ENCODE results near the gene GCKR.

Gene GCKR

DNA sequence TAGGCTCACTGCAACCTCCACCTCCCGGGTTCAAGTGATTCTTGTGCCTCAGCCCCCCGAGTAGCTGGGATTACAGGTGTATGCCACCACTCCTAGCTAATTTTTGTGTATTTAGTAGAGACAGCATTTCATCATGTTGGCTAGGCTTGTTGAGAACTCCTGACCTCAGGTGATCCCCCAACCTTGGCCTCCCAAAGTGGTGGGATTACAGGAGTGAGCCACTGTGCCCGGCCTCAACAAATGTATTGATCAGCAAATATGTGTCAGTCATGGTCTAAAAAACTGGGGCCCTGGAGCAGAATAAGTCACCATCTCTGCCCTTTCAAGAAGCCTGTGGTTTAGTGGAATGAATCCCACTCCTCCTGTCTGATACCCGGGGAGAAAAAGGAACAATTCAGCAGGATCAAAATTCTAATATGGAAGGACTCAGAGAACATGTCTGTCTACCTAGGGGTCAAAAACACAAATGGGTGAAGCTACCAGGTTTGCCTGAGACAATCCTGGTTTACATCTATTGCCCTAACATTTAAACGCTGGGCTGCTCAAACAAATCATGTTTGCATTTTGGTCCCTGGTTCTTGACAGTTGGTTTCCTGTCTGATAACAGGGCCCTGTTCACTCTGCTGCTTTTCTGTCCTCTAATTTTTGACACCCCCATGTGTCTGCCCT, 21.6 kb downstream of the GCKR start:
- no peak overlapping the region for H3K27ac Mint-ChIP-seq
- no peaks in the 10 kb centered on the region for H3K4me1 Mint-ChIP-seq
- H3K27me3 Mint-ChIP-seq (ENCODE audit: low read depth, poor library complexity), result peaks cover 41% of the 10 kb centered on the region
- no peak overlapping the region for H3K4me3 Mint-ChIP-seq
- TF ChIP-seq, protein P1, sequence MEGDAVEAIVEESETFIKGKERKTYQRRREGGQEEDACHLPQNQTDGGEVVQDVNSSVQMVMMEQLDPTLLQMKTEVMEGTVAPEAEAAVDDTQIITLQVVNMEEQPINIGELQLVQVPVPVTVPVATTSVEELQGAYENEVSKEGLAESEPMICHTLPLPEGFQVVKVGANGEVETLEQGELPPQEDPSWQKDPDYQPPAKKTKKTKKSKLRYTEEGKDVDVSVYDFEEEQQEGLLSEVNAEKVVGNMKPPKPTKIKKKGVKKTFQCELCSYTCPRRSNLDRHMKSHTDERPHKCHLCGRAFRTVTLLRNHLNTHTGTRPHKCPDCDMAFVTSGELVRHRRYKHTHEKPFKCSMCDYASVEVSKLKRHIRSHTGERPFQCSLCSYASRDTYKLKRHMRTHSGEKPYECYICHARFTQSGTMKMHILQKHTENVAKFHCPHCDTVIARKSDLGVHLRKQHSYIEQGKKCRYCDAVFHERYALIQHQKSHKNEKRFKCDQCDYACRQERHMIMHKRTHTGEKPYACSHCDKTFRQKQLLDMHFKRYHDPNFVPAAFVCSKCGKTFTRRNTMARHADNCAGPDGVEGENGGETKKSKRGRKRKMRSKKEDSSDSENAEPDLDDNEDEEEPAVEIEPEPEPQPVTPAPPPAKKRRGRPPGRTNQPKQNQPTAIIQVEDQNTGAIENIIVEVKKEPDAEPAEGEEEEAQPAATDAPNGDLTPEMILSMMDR (IDR thresholded peaks at IDR 0.05), result no peak
- no peaks in the 10 kb centered on the region for H3K36me3 Mint-ChIP-seq (ENCODE audit: low read depth)
- no peak for DNase-seq
- H3K9me3 Mint-ChIP-seq, result no peaks in the 10 kb centered on the region

DNA sequence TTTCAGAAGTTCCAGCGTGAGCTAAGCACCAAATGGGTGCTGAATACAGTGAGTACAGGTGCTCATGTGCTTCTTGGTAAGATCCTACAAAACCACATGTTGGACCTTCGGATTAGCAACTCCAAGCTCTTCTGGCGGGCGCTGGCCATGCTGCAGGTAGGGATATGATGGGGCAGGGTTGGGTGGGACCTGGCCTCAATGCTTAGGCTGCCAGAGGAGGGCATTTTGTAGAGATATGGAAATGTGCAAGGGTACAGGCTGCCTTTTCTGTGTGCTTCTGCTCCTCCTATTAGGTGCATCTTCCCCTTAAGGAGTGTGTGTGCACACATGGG, 22.1 kb downstream of the GCKR start:
- Mint-ChIP-seq H3K27me3 (ENCODE audit: low read depth, poor library complexity) (peaks cover 36% of the 10 kb centered on the region), H3K36me3 (ENCODE audit: low read depth) (no peaks in the 10 kb centered on the region), H3K4me3 (no peak overlapping the region)

DNA sequence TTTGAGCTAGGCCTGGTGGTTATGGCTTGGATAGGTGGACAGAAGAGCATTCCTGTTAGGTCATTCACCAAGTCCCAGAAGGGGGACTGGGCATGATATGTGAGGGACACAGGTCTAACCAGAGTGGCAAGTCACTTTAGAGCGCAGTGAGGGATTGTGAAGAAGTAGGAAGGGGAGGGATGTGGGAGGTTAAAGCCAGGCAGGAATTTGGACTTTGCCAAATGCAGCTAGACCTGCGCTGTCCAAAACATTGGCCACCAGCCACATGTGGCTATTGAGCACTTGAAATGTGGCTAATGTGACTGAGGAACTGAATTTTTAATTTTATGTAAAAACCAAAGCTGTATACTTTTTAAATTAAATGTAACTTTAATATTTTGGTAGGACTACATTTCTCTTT, 23.7 kb downstream of the GCKR start:
- peaks cover 36% of the 10 kb centered on the region for H3K27me3 Mint-ChIP-seq (ENCODE audit: low read depth, poor library complexity)
- H3K9me3 Mint-ChIP-seq, result no peaks in the 10 kb centered on the region
- no peaks in the 10 kb centered on the region for H3K4me1 Mint-ChIP-seq
- no peak for DNase-seq
- H3K4me3 Mint-ChIP-seq, result no peak overlapping the region
- H3K36me3 Mint-ChIP-seq (ENCODE audit: low read depth), result no peaks in the 10 kb centered on the region
- no peak overlapping the region for H3K27ac Mint-ChIP-seq
- TF ChIP-seq, protein P1 (IDR thresholded peaks at IDR 0.05), result no peak

More for the DNA sequence above, 22.1 kb downstream of the GCKR start:
- TF ChIP-seq, protein P1 (IDR thresholded peaks at IDR 0.05), result no peak
- no peaks in the 10 kb centered on the region for H3K4me1 Mint-ChIP-seq
- no peak for DNase-seq
- H3K27ac Mint-ChIP-seq, result no peak overlapping the region
- no peaks in the 10 kb centered on the region for H3K9me3 Mint-ChIP-seq

DNA sequence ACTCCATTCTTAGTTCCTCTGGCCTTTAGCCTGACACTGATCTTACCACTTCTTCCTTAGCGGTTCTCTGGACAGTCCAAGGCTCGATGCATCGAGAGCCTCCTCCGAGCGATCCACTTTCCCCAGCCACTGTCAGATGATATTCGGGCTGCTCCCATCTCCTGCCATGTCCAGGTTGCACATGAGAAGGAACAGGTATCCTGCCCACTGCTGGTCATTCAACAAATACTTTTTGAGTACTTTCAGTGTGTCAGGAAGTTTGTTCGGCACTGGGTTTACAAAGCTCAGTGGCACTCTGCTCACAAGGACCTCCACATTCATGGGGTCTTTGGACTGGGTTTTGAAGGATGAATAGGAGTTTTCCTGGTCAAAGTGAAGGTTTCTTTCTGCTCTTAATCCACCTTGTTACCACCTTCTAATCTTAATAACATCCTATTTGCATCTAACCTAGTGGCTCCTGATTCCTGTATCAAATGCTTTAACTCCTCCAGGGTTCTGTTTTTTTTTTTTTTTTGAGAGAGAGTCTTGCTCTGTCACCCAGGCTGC, 25.8 kb downstream of the GCKR start:
- H3K27me3 Mint-ChIP-seq (ENCODE audit: low read depth, poor library complexity), result peaks cover 34% of the 10 kb centered on the region
- no peak for DNase-seq
- no peaks in the 10 kb centered on the region for H3K36me3 Mint-ChIP-seq (ENCODE audit: low read depth)
- no peaks in the 10 kb centered on the region for H3K9me3 Mint-ChIP-seq
- no peak overlapping the region for H3K27ac Mint-ChIP-seq
- no peaks in the 10 kb centered on the region for H3K4me1 Mint-ChIP-seq
- H3K4me3 Mint-ChIP-seq, result no peak overlapping the region
- TF ChIP-seq, protein P1 (IDR thresholded peaks at IDR 0.05), result no peak

DNA sequence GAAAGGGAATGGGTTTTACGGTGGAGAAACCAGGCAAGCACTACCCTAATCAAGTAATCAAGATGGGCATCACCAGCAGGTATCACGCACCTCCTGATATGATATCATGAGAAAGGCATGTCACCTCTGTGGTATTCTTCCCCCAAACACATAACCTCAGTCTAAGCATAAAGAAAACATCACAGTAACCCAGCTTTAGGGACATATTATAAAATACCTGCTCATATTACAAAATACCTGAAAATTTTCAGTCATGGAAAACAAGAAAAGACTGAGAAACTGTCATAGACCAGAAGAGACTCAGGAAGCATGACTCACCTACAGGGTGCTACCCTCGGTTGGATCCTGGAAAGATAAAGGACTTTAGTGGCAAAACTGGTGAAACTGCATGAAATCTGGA, 30.5 kb downstream of the GCKR start:
- H3K27ac Mint-ChIP-seq, result no peak overlapping the region
- TF ChIP-seq, protein P1 (IDR thresholded peaks at IDR 0.05), result no peak
- no peak for DNase-seq
- H3K36me3 Mint-ChIP-seq (ENCODE audit: low read depth), result no peaks in the 10 kb centered on the region
- no peaks in the 10 kb centered on the region for H3K4me1 Mint-ChIP-seq
- H3K9me3 Mint-ChIP-seq, result peaks cover 6% of the 10 kb centered on the region
- H3K4me3 Mint-ChIP-seq, result no peak overlapping the region
- H3K27me3 Mint-ChIP-seq (ENCODE audit: low read depth, poor library complexity), result peaks cover 25% of the 10 kb centered on the region

DNA sequence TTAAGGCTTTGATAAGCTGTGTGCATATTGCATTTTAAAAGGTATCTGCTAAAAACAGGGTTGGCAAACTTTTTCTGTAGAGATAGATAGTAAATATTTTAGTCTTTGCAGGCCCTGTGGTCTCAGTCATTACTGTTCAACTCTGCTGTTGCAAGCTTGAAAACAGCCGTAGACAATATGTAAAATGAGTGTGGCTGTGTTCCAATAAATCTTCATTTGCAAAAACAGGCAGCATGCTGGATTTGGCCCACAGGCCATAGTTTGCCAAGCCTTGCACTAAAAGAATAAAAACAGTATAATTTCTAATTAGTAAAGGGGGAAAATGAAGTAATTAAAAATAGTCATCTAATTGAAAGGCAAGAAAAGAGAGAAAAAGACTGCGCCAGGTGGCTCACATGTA, 35.3 kb downstream of the GCKR start:
- TF ChIP-seq, protein P1 (IDR thresholded peaks at IDR 0.05), result no peak
- Mint-ChIP-seq H3K27me3 (ENCODE audit: low read depth, poor library complexity) (peaks cover 42% of the 10 kb centered on the region), H3K9me3 (peaks cover 6% of the 10 kb centered on the region)

More for the DNA sequence above, 35.3 kb downstream of the GCKR start:
- Mint-ChIP-seq H3K36me3 (ENCODE audit: low read depth) (no peaks in the 10 kb centered on the region), H3K4me3 (no peak overlapping the region), H3K4me1 (no peaks in the 10 kb centered on the region), H3K27ac (no peak overlapping the region)
- no peak for DNase-seq

Measured in nephron progenitor cell (in vitro differentiated cells).